Superior temporal gyrus (tissue), 1 donor: ENCODE results near the gene ABAT.
"Not testable (repeated sequence)": the region's sequence is repeated elsewhere in the genome, so short reads cannot be mapped to it uniquely, and the experiment has no call there.

Experiments
- DNase-seq: peaks from one replicate; pipeline ENCODE4 v3.0.0-alpha.2; 2016; ENCODE audit errors: extremely low spot score

ABAT gene

DNA sequence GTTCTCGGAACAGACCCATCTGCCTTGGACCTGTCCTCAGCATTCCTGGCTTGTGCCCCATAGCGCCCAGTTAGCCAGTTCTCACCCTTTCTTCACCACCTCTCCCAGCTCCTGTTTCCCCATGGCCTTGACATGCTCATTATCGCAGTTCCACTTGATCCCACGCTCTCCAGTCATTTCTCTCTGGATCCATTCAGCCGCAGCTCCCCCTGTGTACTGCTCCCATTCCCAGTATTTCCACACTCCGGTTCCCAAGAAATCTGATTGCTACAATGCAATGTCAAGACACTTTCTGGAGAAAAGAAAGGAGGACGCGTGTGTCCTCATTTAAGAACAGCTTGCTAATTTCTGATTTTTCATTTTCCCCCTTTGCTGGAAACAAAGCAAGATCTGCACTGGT lies 67.7 kb downstream of the ABAT start:
- no peak for DNase-seq

DNA sequence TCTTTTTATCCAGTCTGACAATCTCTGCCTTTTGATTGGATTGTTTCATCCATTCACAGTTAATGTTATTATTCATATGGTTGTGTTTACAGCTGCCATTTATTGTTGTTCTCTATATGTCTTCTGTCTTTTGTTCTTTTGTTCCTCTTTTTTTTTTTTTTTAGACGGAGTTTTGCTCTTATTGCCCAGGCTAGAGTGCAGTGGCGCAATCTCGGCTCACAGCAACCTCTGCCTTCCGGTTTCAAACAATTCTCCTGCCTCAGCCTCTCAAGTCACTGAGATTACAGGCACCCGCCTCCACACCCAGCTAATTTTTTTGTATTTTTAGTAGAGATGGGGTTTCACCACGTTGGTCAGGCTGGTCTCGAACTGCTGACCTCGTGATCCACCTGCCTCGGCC lies 74.5 kb downstream of the ABAT start:
- DNase-seq, result not testable (repeated sequence)

DNA sequence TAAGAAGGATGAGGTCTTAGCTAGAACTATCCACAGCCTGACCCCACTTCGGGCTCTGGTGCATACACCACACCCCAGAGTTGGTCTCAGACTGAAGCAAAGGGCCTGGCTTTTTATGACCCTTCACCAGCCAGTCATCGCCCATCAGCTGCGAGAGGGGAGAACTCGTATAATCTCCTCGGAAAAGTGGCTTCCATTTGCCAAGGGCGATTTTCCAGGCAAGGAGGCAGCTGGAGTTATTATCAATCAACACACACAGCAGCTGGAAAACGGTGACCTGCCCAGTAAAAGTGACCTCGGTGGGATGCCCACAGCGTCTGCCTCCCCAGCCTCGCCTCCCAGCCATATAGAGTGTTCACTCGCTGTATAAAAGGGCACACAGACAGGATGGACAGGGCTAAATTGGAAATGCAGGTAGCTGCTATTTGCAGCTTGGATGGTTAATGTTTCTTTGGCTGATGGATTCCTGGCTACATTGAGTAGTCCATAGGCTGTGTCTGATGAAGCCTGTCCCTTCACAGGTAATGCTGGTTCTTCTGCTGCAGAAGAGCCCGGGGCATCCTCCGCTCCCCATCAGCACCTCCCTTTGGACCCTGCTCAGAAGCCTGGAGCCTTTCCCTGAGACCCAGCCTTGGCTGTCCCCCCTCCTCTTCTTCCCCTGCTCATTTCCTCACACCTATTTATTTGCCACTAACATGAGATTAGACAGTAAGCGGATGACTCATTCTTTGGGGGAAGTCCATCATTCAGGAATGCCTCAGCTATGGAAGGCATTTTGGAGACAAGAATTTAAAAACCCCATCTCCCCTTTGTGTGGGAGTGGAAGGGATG lies 77.3 kb downstream of the ABAT start:
- DNase-seq, result no peak

DNA sequence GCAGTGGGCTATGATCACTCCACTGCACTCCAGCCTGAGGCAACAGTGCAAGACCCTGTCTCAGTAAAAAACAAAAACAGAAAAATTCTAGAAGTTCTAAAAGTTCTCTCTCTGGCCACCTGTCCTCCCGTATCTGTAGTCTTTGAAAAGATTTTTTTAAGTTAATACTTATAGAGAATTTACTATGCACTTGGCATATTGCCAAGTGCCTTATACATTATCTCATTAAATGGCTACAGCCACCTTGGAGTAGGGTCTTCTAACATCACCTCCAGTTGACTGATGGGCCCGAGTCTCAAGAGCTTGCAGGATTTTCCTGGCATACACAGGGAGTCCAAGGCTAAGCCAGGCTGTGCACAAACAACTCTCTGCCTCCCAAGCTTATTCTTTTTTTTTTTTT lies 78.3 kb downstream of the ABAT start:
- DNase-seq, result no peak

DNA sequence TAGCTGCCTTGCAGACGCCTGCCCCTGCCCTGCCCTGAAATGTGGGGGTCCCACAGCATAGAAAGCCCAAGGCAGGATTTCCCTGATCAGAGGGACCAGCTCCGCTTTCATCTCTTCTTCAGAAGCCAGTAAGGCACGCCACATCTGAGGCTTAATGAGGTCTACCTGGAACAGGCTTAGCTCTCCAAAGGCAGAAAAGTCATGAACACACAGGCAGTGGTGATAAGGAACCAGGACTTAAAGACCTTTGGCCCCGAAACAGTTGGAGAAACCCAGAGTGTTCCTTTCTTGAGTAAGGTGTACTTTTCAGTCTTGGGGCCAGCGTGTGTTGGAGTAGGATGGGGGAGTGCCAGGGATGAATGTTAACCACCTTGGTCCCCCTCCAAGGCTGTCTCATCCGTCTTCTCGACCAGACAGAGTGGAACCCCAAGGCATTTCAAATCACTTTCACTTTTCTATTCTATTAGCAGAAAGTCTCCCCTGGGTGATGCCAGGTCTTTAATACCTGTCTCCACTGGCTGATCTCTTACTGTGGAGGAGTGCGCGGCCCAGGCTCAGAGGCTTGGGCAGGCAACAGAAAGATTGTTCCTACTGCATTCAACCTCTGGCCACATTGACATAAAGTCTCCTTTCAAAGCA lies 79.1 kb downstream of the ABAT start:
- DNase-seq, result no peak

DNA sequence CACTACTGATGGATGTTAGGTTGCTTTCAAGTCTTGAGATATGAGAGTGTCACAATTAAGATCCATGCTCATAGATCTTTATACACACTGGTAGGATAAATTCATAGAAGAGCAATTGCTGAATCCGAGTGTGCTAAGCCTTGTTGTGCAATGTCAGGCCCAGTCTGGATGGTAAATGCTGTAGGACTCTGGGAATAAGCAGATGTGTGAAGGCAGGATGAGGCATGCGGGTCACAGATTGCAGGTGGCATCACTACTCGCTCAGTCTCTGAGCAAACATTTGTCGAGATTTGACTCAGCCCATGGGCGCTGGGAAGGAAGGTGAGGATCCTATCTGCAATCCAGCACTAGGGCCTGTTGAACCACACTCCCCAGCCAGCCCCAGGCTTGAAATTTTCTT lies 82.3 kb downstream of the ABAT start:
- no peak for DNase-seq

DNA sequence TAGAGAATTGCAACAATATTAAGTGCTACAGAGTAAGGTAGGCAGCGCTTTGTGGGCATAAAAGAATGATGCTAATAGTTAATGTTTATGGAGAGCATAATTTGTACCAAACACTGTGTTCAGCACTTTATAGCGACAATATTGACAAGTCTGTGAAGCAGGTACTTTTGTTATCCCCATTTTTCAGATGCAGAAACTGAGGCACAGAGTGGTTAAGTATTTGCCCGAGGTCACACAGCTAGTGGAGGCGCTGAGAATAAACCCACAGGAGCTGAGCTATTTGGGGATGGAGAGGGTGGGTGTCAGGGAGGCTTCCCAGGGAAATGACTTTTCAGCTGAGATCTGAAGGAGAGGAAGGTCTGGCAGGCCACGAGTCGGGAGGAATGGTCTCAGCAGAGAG lies 83.6 kb downstream of the ABAT start:
- DNase-seq, result no peak

DNA sequence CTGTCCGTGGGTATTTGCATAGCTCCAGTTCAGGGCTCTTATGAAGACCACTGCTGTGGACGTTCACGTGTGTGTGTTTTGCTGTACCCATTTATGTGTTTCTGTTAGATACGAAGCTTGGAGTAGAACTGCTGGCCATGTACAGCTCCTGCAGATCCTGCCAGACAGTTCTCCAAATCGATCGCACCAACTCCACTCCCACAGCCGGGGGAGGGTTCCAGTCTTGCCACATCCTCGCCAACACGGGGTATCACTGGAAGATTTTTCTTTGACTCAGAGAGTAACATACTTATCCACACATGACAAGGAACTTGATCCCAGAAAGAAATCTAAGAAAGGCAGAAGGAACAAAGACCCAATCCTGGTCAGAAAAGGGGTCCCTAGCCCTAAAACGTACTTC lies 85.6 kb downstream of the ABAT start:
- DNase-seq, result no peak

DNA sequence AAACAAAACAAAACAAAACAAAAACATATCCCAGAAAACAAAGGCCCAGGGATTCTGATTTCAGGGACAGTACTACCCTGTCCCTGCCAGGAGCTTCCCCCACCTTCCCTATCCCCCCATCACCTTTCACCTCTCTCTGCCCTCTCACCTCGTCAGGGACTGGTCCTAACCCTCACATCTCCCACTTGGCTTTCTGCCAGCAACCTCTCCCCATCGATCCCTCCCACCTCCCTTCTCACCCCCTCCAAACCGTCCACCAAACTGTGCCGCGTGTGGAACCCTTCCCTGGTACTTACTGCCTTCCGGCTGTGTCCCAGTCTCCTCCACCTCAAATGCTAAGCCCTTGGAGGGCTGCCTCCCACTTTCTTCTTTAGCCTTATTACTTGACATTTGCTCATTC lies 86.7 kb downstream of the ABAT start:
- DNase-seq, result no peak

DNA sequence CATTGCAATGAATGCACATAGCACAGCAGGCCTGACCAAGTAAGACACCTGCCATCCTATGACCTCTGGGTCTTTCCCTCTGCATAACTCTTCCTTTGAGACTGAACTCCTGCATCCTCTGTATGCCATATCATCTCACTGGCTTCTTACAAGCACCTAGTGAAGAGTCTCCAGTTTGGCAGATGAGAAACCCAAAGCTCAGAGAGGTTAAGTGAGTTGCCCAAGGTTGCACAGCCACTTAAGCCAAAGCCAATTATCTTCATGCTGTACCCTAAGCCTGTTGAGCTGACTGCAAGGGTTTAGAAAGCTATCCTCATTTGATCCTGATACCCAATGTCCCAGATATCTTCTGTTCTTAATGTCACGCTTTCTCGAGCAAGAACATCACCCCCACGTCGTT lies 87.8 kb downstream of the ABAT start:
- DNase-seq, result no peak

DNA sequence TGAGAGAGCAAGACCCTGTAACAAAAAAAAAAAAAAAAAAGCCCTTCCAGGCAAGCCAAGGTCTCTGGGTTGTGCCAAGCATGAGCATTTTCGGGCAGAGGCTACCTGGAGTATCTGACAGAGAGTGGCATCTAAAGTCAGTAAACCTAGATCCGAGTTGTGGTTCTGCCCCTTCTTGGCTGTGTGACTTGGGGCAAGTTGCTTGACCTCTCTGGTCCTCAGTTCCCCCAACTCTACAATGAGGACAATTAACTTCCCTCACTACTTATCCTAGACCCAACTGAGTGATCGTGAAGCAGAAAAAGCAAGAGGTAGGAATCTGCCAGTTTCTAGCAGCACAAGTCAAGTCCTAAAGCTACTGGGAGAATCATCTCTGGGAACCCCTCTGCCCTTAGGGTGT lies 88.7 kb downstream of the ABAT start:
- no peak for DNase-seq

DNA sequence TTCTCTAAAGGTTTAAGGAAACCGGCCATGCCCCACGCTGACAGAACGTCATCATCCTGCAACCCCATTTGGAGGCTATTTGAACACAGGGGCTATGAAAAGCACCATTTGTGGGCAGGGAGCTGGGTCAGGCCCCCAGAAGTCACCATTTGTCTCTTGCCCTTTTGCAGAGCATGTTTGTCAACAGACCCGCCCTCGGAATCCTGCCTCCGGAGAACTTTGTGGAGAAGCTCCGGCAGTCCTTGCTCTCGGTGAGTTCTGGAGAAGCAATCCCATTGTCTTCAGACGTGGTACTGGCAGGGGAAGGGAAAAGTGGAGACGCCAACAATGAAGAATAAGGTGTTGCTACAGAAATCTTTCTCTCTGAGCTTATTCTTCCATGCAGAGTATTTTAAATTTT lies 89.5 kb downstream of the ABAT start:
- DNase-seq, result no peak

DNA sequence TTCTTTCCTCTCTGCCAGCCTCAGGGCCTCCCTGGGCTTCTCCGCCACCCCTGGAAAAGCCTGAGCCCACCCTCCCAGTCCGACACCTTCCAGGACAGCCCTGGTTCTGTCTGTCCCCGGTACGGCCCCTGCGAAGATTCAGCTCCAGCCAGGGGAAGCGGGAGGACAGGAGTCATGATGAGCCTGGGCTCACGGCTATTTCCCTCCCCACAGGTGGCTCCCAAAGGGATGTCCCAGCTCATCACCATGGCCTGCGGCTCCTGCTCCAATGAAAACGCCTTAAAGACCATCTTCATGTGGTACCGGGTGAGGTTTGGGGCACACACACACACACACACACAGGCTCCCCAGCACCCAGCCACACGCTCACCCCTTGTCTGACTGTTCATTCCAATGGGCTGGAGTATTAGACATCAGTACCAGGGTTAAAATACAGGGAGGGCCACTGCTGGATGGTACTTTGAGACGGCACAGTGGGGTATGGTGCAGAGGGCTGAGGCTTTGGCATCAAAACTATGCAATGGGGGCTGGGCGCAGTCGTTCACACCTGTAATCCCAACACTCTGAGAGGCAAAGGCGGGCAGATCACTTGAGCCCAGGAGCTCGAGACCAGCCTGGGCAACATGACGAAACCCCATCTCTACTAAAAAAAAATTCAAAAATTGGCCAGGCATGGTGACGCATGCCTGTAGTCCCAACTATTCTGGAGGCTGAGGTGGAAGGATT lies 90.3 kb downstream of the ABAT start:
- no peak for DNase-seq

DNA sequence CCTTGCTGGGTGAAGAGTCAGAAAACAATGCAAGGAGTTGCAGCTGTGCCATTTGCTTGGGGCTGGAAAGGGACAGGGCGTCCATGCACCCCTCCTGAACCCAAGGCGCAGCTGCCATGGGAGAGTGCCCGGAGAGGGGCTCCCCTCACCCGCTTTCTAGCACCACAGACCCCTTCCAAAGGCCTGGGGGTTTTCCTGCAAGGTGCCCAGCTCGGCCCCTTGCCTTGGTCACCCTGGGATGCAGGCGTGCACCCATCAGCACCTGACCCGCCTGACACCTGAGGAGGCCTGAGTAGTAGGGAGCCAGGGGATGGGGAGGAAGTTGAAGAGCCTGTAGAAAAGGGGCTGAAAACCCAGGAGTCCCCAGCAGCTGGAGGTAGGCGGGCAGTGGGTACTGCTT lies 92.8 kb downstream of the ABAT start:
- no peak for DNase-seq

DNA sequence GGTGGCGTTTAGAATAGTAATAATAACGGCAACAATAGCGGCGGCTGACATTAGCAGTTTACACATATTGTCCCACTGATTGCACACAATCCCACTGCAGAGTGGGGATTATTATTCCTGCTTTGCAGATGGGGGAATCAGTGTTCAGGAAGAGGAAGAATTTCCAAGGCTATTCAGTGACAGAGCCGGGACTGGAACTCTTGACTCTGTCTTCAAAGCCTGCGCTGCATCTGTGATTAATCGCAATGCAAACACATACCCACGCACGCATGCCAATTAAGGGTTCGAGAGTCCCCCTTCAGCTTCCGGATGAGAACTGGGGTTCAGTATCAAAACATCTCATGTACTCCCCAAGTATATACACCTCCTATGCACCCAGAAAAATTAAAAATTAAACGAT lies 93.9 kb downstream of the ABAT start:
- no peak for DNase-seq

DNA sequence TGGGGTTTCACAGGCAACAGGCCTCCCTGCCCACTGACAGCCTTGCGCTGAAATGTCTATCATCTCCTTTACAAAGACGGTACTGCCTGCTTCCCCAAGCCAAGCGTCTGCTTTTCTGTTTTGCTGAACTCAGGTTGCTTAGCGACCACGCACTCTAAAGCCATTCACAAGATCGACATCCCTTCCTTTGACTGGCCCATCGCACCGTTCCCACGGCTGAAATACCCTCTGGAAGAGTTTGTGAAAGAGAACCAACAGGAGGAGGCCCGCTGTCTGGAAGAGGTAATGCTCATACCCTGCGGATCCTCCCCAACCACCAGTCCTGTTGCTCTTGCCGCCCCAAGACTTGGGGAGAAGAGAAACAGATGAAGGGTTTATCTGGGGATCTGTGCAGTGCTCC lies 94.3 kb downstream of the ABAT start:
- no peak for DNase-seq

DNA sequence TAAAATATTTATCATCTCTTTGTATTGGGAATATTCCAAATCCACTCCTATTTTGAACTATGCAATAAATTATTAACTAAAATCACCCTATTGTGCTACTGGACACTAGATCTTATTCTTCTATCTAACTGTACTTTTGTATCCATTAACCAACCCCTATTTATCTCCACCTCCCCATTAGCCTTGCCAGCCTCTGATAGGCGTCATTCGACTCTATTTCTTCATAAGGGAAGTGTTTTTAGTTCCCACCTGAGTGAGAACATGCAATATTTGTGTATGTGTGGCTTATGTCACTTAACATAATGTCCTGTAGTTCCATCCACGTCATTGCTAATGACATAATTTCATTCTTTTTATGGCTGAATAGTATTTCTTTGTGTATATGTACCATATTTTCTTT lies 99.1 kb downstream of the ABAT start:
- no peak for DNase-seq

DNA sequence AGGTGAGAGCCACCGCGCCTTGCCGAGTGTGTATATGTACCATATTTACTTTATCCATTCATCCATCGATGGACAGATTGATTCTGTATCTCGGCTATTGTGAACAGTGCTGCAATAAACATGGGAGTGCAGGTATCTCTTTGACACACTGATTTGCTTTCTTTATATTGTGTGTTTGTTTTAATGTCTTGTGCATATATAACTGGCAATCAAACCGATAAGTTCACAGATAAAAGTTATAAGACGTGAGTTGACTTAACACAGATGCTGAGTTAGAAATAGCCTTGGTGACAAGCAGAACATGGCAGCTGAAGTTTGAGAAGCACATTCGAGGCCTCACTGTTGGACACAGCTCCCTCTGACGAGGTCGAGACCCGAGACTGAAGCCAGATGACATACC lies 99.8 kb downstream of the ABAT start:
- no peak for DNase-seq

DNA sequence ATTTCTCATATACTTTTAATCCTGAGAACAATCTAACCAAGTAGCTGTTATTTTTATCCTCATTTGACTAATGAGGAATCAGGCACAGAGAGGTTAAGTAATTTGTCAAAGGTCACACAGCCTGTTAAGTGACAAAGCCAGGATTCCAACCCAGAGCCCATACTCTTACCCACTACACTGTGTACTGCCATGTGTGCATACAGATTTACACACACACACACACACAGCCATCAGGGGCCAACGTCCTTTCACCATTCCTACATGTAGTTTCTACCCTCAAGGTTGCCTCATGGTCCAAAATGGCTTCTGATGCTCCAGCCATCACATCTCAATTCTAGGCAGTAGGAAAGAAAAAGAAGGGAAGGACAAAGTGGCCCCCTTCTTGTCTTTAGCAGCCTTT lies 100.9 kb downstream of the ABAT start:
- no peak for DNase-seq

DNA sequence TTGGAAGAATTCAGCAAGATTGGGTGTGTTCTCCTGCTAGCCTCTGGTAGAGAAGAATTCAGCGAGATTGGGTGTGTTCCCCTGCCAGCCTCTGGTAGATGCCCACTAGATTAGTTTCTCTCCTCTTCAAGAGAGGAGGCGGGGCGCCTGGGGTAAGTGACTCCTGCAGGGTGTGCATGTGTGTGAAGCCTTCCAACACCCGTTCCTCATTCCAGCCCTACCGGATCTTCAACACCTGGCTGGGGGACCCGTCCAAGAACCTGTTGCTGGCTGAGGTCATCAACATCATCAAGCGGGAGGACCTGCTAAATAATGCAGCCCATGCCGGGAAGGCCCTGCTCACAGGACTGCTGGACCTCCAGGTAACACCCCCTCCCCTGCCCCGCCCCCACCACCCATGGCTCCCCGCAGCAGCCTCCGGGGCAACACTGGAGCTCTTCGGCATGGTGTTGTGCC lies 101.7 kb downstream of the ABAT start:
- DNase-seq, result no peak

DNA sequence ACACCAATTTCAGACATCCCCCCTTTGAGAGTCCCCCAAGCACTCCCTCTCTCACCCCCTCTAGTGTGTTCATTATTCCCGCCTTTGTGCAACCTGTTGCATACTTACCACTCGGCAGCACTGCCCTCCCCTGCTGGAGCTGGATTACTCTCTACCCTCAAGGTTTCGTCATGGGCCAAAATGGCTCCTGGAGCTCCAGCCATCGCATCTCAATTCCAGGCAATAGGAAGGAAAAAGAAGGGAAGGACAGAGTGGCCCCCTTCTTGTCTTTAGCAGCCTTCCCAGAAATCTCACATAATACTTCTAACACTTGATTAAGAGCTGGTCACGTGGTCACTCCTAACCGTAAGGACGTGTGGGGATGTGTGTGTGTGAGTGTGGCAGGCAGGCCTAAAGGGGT lies 102.8 kb downstream of the ABAT start:
- no peak for DNase-seq

DNA sequence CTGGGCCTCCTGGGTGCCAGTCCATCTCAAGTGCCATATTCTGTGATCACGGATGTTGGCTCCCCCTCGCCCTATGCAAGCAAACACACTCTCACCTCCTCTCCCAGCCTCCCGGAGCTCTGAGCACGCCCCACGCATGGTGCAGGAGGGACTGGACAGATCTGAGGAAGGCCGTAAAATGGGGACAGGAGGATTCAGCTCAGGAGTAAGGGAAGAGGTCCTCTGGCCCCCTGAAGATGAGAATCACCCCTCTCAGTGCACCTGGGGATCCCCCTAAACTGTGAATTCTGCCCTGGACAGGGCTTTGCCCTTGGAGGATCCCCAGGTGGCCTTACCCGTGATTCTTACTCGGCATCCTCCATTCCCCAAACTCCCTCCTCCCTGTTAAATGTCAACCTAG lies 107.4 kb downstream of the ABAT start:
- DNase-seq, result no peak

DNA sequence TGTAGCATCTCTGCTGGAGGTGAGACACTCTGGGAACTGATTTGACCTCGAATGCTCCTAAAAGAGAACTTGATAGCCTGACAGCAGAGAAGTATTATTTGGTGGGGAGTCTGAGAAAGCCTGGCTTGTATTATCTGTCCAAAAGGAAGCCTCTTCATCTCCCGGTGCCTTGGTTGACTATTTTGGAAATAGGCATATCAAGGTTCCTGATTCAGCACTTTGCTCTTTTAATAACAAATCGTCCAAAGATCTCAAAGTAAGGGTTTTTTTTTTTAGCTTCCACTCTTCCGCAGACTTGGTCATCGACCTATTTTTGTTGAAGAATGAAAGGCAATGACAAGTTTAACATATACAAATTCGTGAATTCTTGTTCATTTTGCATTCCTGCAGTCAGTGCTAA lies 108.3 kb downstream of the ABAT start:
- no peak for DNase-seq
